K562 (cell line): Measurements from ENCODE around the gene ST8SIA2. TPM values are rescaled to one million over a fixed set of nuclear protein-coding genes. Genes with fewer than 3 reads are reported as not detected.
A peak's percentile ranks its signal among the peaks of the same experiment; 100 is the strongest.

Source experiments
- ARID1B ChIP-seq: fragments of 450-650 bp; IDR thresholded peaks from 2 replicates; pipeline ENCODE4 v1.6.1; 2016; ENCODE audit warnings: antibody characterized with exemption, mild to moderate bottlenecking, inconsistent platforms
- ARID3A ChIP-seq: IDR thresholded peaks from 2 replicates; pipeline ENCODE4 v1.6.1; 2012; ENCODE audit warnings: low read depth, low read length, improper control_type of control experiment, borderline replicate concordance
- ATF3 ChIP-seq, 2 experiments: fragments of 450-650 bp in 1 of 2; sonication (generic) in 1 of 2; formaldehyde crosslinking in 1 of 2; IDR thresholded peaks in 1 of 2; conservative IDR thresholded peaks in 1 of 2; 2 replicates each; pipeline versions ENCODE4 v1.6.1 to v1.8.1; 2016 to 2023; ENCODE audit warnings: mild to moderate bottlenecking in 2 of 2, moderate library complexity in 2 of 2, inconsistent platforms in 1 of 2, missing genetic modification reagents in 1 of 2
- BACH1 ChIP-seq: fragments of 200-800 bp; sonication (Bioruptor generic); IDR thresholded peaks from 2 replicates; pipeline ENCODE4 v1.6.1; 2016; ENCODE audit warnings: missing genetic modification characterization, missing compliant biosample characterization
- CCAR2 ChIP-seq: fragments of 200-400 bp; formaldehyde crosslinking; IDR thresholded peaks from 2 replicates; pipeline ENCODE4 v1.6.1; 2017; ENCODE audit warnings: mild to moderate bottlenecking, low read depth, low read length
- CXXC5 ChIP-seq: fragments of 250-450 bp; sonication (Bioruptor Pico); IDR thresholded peaks from 2 replicates; pipeline ENCODE4 v1.8.0; 2022; ENCODE audit warnings: inconsistent platforms, mild to moderate bottlenecking, moderate library complexity
- E2F8 ChIP-seq: fragments of 450-650 bp; IDR thresholded peaks from 2 replicates; pipeline ENCODE4 v1.7.1; 2018; ENCODE audit warnings: mild to moderate bottlenecking, low read depth; ENCODE audit not compliant: partially characterized antibody
- ERF ChIP-seq: fragments of 450-650 bp; formaldehyde crosslinking; IDR thresholded peaks from 2 replicates; pipeline ENCODE4 v1.4.0; 2020; ENCODE audit warnings: mild to moderate bottlenecking, mixed read lengths
- GATAD2A ChIP-seq: fragments of 450-650 bp; IDR thresholded peaks from 2 replicates; pipeline ENCODE4 v1.6.1; 2017
- GATAD2B ChIP-seq: fragments of 450-650 bp; IDR thresholded peaks from 2 replicates; pipeline ENCODE4 v1.6.1; 2017; ENCODE audit warnings: mild to moderate bottlenecking, borderline replicate concordance
- KDM1A ChIP-seq, 2 experiments: fragments of 450-650 bp; IDR thresholded peaks; 2 replicates each; pipeline ENCODE4 v1.6.1; 2016; ENCODE audit warnings: mild to moderate bottlenecking in 2 of 2
- MECOM ChIP-seq: fragments of 250-450 bp; sonication (Bioruptor Pico); IDR thresholded peaks from 2 replicates; pipeline ENCODE4 v1.8.0; 2022; ENCODE audit warnings: inconsistent platforms
- MLLT1 ChIP-seq, 2 experiments: fragments of 450-650 bp; IDR thresholded peaks; 2 replicates each; pipeline ENCODE4 v1.6.1; 2016
- POLR2A ChIP-seq: fragments of 450-650 bp; conservative IDR thresholded peaks from 2 replicates; pipeline ENCODE4 v1.6.1; 2016
- RAD51 ChIP-seq: fragments of 450-650 bp; IDR thresholded peaks from 2 replicates; pipeline ENCODE4 v1.7.1; 2016; ENCODE audit warnings: low read depth, mild to moderate bottlenecking, borderline replicate concordance
- RUNX1 ChIP-seq: sonication (generic); IDR thresholded peaks from 2 replicates; pipeline ENCODE4 v1.6.1; 2016; ENCODE audit warnings: antibody characterized with exemption, low read depth
- SREBF1 ChIP-seq: fragments of 150-350 bp; IDR thresholded peaks from 2 replicates; pipeline ENCODE4 v1.6.1; 2014; ENCODE audit warnings: antibody characterized with exemption, low read depth, low read length, borderline replicate concordance
- TAF9B ChIP-seq: fragments of 450-650 bp; IDR thresholded peaks from 2 replicates; pipeline ENCODE4 v1.6.1; 2018; ENCODE audit warnings: mild to moderate bottlenecking; ENCODE audit not compliant: partially characterized antibody
- TOE1 ChIP-seq, 2 experiments: fragments of 450-650 bp in 1 of 2; sonication (generic) in 1 of 2; formaldehyde crosslinking in 1 of 2; IDR thresholded peaks; 2 replicates each; pipeline versions ENCODE4 v1.7.1 to v1.8.0; 2016 to 2022; ENCODE audit warnings: borderline replicate concordance in 2 of 2, mild to moderate bottlenecking in 2 of 2, antibody characterized with exemption in 1 of 2, inconsistent platforms in 1 of 2, low read depth in 1 of 2, missing genetic modification reagents in 1 of 2, moderate library complexity in 1 of 2
- TRIM24 ChIP-seq, 2 experiments: fragments of 450-650 bp; IDR thresholded peaks; 2 replicates each; pipeline ENCODE4 v1.6.1; 2016
- XRCC5 ChIP-seq: fragments of 200-400 bp; formaldehyde crosslinking; IDR thresholded peaks from 2 replicates; pipeline ENCODE4 v1.6.1; 2017; ENCODE audit warnings: low read depth, mild to moderate bottlenecking, low read length
- ZC3H4 ChIP-seq: sonication (generic); formaldehyde crosslinking; IDR thresholded peaks from 2 replicates; pipeline ENCODE4 v1.9.0; 2021; ENCODE audit warnings: missing genetic modification reagents, borderline replicate concordance
- polyA plus RNA-seq, 8 experiments: library from polyadenylated mRNA; depleted of rRNA in 4 of 8; stranded (reverse) in 5 of 8; unstranded in 3 of 8; fragments of >200 nt; fragmentation: Nextera tagmentation in 2 of 8; fragmentation: Illumina TruSeq in 1 of 8; extraction: Ambion mirVana in 2 of 8; extraction: Trizol in 1 of 8; gene quantifications; 2 replicates each; pipeline versions ENCODE4 v1.2.1 to v1.2.3, GENCODE V29; 2011 to 2014; ENCODE audit warnings: inconsistent platforms in 1 of 8, missing spikeins in 1 of 8
- total RNA-seq, 7 experiments: library from RNA; depleted of rRNA in 6 of 7; stranded (reverse); fragments of >200 nt in 6 of 7; fragmentation: Illumina TruSeq in 2 of 7; extraction: Trizol in 2 of 7; gene quantifications; 2 replicates each; pipeline versions ENCODE4 v1.2.1 to v1.2.3, GENCODE V29; 2011 to 2021; ENCODE audit warnings: low replicate concordance in 1 of 7

The ST8SIA2 gene
- total and polyA plus RNA-seq, 9 of the 15 experiments (the other 6 are each of a cell fraction or from before 2014, with no cell fraction given): not detected

- peak; percentile 38; the same call in 1 of the 2 replicates for TF ChIP-seq ATF3 (IDR thresholded peaks at IDR 0.05)
- TF ChIP-seq ATF3 (CRISPR knock-in tag; conservative IDR thresholded peaks at IDR 0.05): no peak
- peak; percentile 74 for TF ChIP-seq ARID1B
- peak; percentile 54 for TF ChIP-seq TAF9B
- peak; percentile 83 for TF ChIP-seq MECOM (CRISPR knock-in tag)
- TF ChIP-seq RAD51: no peak
- no peak for TF ChIP-seq RUNX1
- no peak for TF ChIP-seq ERF (CRISPR knock-in tag)
- no peak for TF ChIP-seq GATAD2B
- TF ChIP-seq ZC3H4: no peak
- TF ChIP-seq BACH1 (tag): no peak
- peak; percentile 52 to 68; a peak in 3 of 4 replicates for TF ChIP-seq KDM1A (IDR thresholded peaks at IDR 0.05)
- TF ChIP-seq XRCC5: no peak
- TF ChIP-seq CCAR2: no peak
- TF ChIP-seq GATAD2A: no peak
- TF ChIP-seq ARID3A: no peak
- TF ChIP-seq TRIM24 (IDR thresholded peaks at IDR 0.05): peak in 1 of 2 experiments; percentile 19; a peak in 1 of 4 replicates
- TF ChIP-seq POLR2A: no peak
- no peak for TF ChIP-seq SREBF1
- TF ChIP-seq TOE1 (IDR thresholded peaks at IDR 0.05; ENCODE audit: borderline replicate concordance): no peak
- TF ChIP-seq TOE1 (CRISPR knock-in tag; IDR thresholded peaks at IDR 0.05; ENCODE audit: borderline replicate concordance, low read depth): no peak
- no peak for TF ChIP-seq MLLT1 (IDR thresholded peaks at IDR 0.05)
- no peak for TF ChIP-seq CXXC5 (CRISPR knock-in tag)
- TF ChIP-seq E2F8: no peak
Measured at GRCh38 chr15:92400980-92401787, 7.5 kb downstream of the ST8SIA2 start (continued).
